Right hindlimb (tissue), 1 donor: ENCODE results near the gene WFDC5.
"Not testable (repeated sequence)": the region's sequence is repeated elsewhere in the genome, so short reads cannot be mapped to it uniquely, and the experiment has no call there.

Experiments
- DNase-seq: peaks from one replicate; pipeline ENCODE4 v3.0.0-alpha.2; 2018

The WFDC5 gene

GRCh38 chr20:45114465-45115385, at the start of gene WFDC5:
Gene WFDC5 (minus strand): TSS chr20:45115174. CDS start chr20:45115083, 91 bp downstream.
- no peak for DNase-seq

- DNase-seq = no peak
Measured at GRCh38 chr20:45163083-45163803, 48.3 kb upstream of the WFDC5 start.

GRCh38 chr20:45157962-45158361, 43.0 kb upstream of the WFDC5 start:
- DNase-seq = no peak

GRCh38 chr20:45156713-45157112, 41.7 kb upstream of the WFDC5 start:
- no peak for DNase-seq

GRCh38 chr20:45154794-45155193, 39.8 kb upstream of the WFDC5 start:
- DNase-seq = not testable (repeated sequence)

- DNase-seq = no peak
Measured at GRCh38 chr20:45154183-45154582, 39.2 kb upstream of the WFDC5 start.

GRCh38 chr20:45153752-45154151, 38.8 kb upstream of the WFDC5 start:
- no peak for DNase-seq

- no peak for DNase-seq
Measured at GRCh38 chr20:45153147-45153546, 38.2 kb upstream of the WFDC5 start.

- no peak for DNase-seq
Measured at GRCh38 chr20:45152405-45152804, 37.4 kb upstream of the WFDC5 start.

GRCh38 chr20:45149062-45149461, 34.1 kb upstream of the WFDC5 start:
- no peak for DNase-seq

- no peak for DNase-seq
Measured at GRCh38 chr20:45140836-45141235, 25.9 kb upstream of the WFDC5 start.

GRCh38 chr20:45139733-45140375, 24.9 kb upstream of the WFDC5 start:
- not testable (repeated sequence) for DNase-seq

GRCh38 chr20:45138561-45139300, 23.8 kb upstream of the WFDC5 start:
- DNase-seq = no peak

GRCh38 chr20:45136911-45137310, 21.9 kb upstream of the WFDC5 start:
- no peak for DNase-seq

GRCh38 chr20:45128099-45128498, 13.1 kb upstream of the WFDC5 start:
- DNase-seq = no peak

GRCh38 chr20:45124365-45124764, 9.4 kb upstream of the WFDC5 start, which contains the start of gene WFDC12:
Gene WFDC12 (minus strand): TSS chr20:45124465. CDS start chr20:45124447, 18 bp downstream.
- no peak for DNase-seq

- no peak for DNase-seq
Measured at GRCh38 chr20:45121388-45121787, 6.4 kb upstream of the WFDC5 start.

GRCh38 chr20:45119556-45120266, 4.7 kb upstream of the WFDC5 start:
- no peak for DNase-seq

GRCh38 chr20:45118028-45118427, 3.1 kb upstream of the WFDC5 start:
- DNase-seq = no peak

GRCh38 chr20:45117581-45117980, 2.6 kb upstream of the WFDC5 start:
- DNase-seq = no peak

- no peak for DNase-seq
Measured at GRCh38 chr20:45115829-45116228, 855 bp upstream of the WFDC5 start.

GRCh38 chr20:45115386-45115774, 406 bp upstream of the WFDC5 start:
- DNase-seq = no peak
